NCI-H446 (cell line): Measurements from ENCODE around the gene STKLD1.
"Not testable (repeated sequence)": the region's sequence is repeated elsewhere in the genome, so short reads cannot be mapped to it uniquely, and the experiment has no call there.

Experiments
- DNase-seq, 2 experiments: peaks; one replicate each; lab custom pipeline; 2025; lab: John Stamatoyannopoulos, UW

The STKLD1 gene

GRCh38 chr9:133362359-133363044 is 13.7 kb upstream of the STKLD1 start:
- DNase-seq: no peak

- DNase-seq: no peak
Observed at GRCh38 chr9:133366435-133366834, 9.7 kb upstream of the STKLD1 start.

GRCh38 chr9:133367221-133367620 is 8.9 kb upstream of the STKLD1 start:
- no peak for DNase-seq

- no peak for DNase-seq
Observed at GRCh38 chr9:133367778-133368177, 8.4 kb upstream of the STKLD1 start.

GRCh38 chr9:133368249-133368881 is 7.8 kb upstream of the STKLD1 start:
- DNase-seq: no peak

- no peak for DNase-seq
Observed at GRCh38 chr9:133369422-133369821, 6.7 kb upstream of the STKLD1 start.

- DNase-seq: no peak
Observed at GRCh38 chr9:133369933-133370332, 6.2 kb upstream of the STKLD1 start.

- no peak for DNase-seq
Observed at GRCh38 chr9:133370685-133371084, 5.5 kb upstream of the STKLD1 start.

GRCh38 chr9:133371261-133371711 is 4.9 kb upstream of the STKLD1 start:
- DNase-seq: no peak

- no peak for DNase-seq
Observed at GRCh38 chr9:133372144-133372543, 4.0 kb upstream of the STKLD1 start.

- no peak for DNase-seq
Observed at GRCh38 chr9:133374612-133375115, 1.5 kb upstream of the STKLD1 start.

- DNase-seq: no peak
Observed at GRCh38 chr9:133375116-133375723, 946 bp upstream of the STKLD1 start.

GRCh38 chr9:133377280-133377679 is 1.1 kb downstream of the STKLD1 start:
- not testable (repeated sequence) for DNase-seq

GRCh38 chr9:133377721-133378216 is 1.6 kb downstream of the STKLD1 start:
- DNase-seq: no peak

GRCh38 chr9:133378408-133378962 is 2.3 kb downstream of the STKLD1 start:
- no peak for DNase-seq

GRCh38 chr9:133379153-133380086 is 3.3 kb downstream of the STKLD1 start:
- no peak for DNase-seq

- no peak for DNase-seq
Observed at GRCh38 chr9:133380734-133381133, 4.6 kb downstream of the STKLD1 start.

- DNase-seq: no peak
Observed at GRCh38 chr9:133382507-133383141, 6.5 kb downstream of the STKLD1 start.

- DNase-seq: no peak
Observed at GRCh38 chr9:133383438-133383837, 7.3 kb downstream of the STKLD1 start.

- no peak for DNase-seq
Observed at GRCh38 chr9:133384736-133385321, 8.7 kb downstream of the STKLD1 start.

GRCh38 chr9:133385452-133385851 is 9.3 kb downstream of the STKLD1 start:
- no peak for DNase-seq
